Effector memory CD4-positive, alpha-beta T cell (primary cell): ENCODE data around the gene SMIM24.

Experiments
- DNase-seq, 3 donors: peaks; one replicate each; pipeline ENCODE4 v3.0.0-alpha.2; 2020
- H3K27ac ChIP-seq: 2 replicates; pipeline ENCODE4 v1.7.0; 2013; ENCODE audit warnings: mild to moderate bottlenecking, low read length, moderate library complexity; ENCODE audit not compliant: insufficient read depth, poor library complexity, severe bottlenecking
- H3K27me3 ChIP-seq: replicated peaks from 2 replicates; pipeline ENCODE4 v1.7.0; 2013; ENCODE audit warnings: mild to moderate bottlenecking, low read length; ENCODE audit not compliant: insufficient read depth, control insufficient read depth, poor library complexity, severe bottlenecking
- H3K36me3 ChIP-seq: 2 replicates; pipeline ENCODE4 v1.7.0; 2013; ENCODE audit warnings: mild to moderate bottlenecking, low read length, moderate library complexity; ENCODE audit not compliant: control insufficient read depth, insufficient read depth
- H3K4me1 ChIP-seq: 2 replicates; pipeline ENCODE4 v1.7.0; 2013; ENCODE audit warnings: low read length, mild to moderate bottlenecking; ENCODE audit not compliant: control insufficient read depth, insufficient read depth, poor library complexity, severe bottlenecking
- H3K4me3 ChIP-seq: 2 replicates; pipeline ENCODE4 v1.7.0; 2013; ENCODE audit warnings: low read length, low read depth, mild to moderate bottlenecking; ENCODE audit not compliant: insufficient read depth, poor library complexity, severe bottlenecking
- H3K9me3 ChIP-seq: 2 replicates; pipeline ENCODE4 v1.7.0; 2013; ENCODE audit warnings: mild to moderate bottlenecking, low read length, moderate library complexity; ENCODE audit not compliant: control insufficient read depth

SMIM24 gene

GRCh38 chr19:3481241-3482090 is 1.1 kb upstream of the SMIM24 start:
- no peaks in the 10 kb centered on the region for H3K27me3 ChIP-seq
- H3K36me3 ChIP-seq, result no peaks in the 10 kb centered on the region
- DNase-seq, result no peak
- no peaks in the 10 kb centered on the region for H3K9me3 ChIP-seq
- H3K4me3 ChIP-seq, result no peak overlapping the region
- H3K4me1 ChIP-seq, result peaks cover 15% of the 10 kb centered on the region
- H3K27ac ChIP-seq, result no peak overlapping the region

GRCh38 chr19:3479834-3480215 is 500 bp downstream of the SMIM24 start:
- Histone ChIP-seq H3K27me3 (no peaks in the 10 kb centered on the region), H3K4me1 (peaks cover 15% of the 10 kb centered on the region), H3K36me3 (no peaks in the 10 kb centered on the region), H3K4me3 (no peak overlapping the region), H3K9me3 (no peaks in the 10 kb centered on the region), H3K27ac (no peak overlapping the region)
- DNase-seq, result peak in 2 of 3 donors; percentile 19 to 34

GRCh38 chr19:3479177-3479833 is 1.0 kb downstream of the SMIM24 start:
- no peaks in the 10 kb centered on the region for H3K9me3 ChIP-seq
- H3K36me3 ChIP-seq, result no peaks in the 10 kb centered on the region
- DNase-seq, result peak; percentile 26 to 43 (median 35)
- peaks cover 15% of the 10 kb centered on the region for H3K4me1 ChIP-seq
- no peak overlapping the region for H3K4me3 ChIP-seq
- H3K27me3 ChIP-seq, result no peaks in the 10 kb centered on the region
- no peak overlapping the region for H3K27ac ChIP-seq

- no peak for DNase-seq
- Histone ChIP-seq H3K9me3 (no peaks in the 10 kb centered on the region), H3K36me3 (no peaks in the 10 kb centered on the region), H3K27ac (no peak overlapping the region), H3K27me3 (no peaks in the 10 kb centered on the region), H3K4me1 (peaks cover 15% of the 10 kb centered on the region), H3K4me3 (no peak overlapping the region)
Observed at GRCh38 chr19:3478409-3479176, 1.7 kb downstream of the SMIM24 start.

- H3K27ac ChIP-seq, result no peak overlapping the region
- DNase-seq, result no peak
- peaks cover 15% of the 10 kb centered on the region for H3K4me1 ChIP-seq
- H3K27me3 ChIP-seq, result no peaks in the 10 kb centered on the region
- no peak overlapping the region for H3K4me3 ChIP-seq
- H3K9me3 ChIP-seq, result no peaks in the 10 kb centered on the region
- H3K36me3 ChIP-seq, result no peaks in the 10 kb centered on the region
Observed at GRCh38 chr19:3477951-3478350, 2.4 kb downstream of the SMIM24 start.

- H3K9me3 ChIP-seq, result no peaks in the 10 kb centered on the region
- no peaks in the 10 kb centered on the region for H3K36me3 ChIP-seq
- H3K27ac ChIP-seq, result no peak overlapping the region
- H3K4me1 ChIP-seq, result peaks cover 15% of the 10 kb centered on the region
- H3K4me3 ChIP-seq, result no peak overlapping the region
- no peak for DNase-seq
- H3K27me3 ChIP-seq, result no peaks in the 10 kb centered on the region
Observed at GRCh38 chr19:3477506-3477905, 2.8 kb downstream of the SMIM24 start.

- H3K36me3 ChIP-seq, result no peaks in the 10 kb centered on the region
- peaks cover 15% of the 10 kb centered on the region for H3K4me1 ChIP-seq
- H3K4me3 ChIP-seq, result no peak overlapping the region
- no peaks in the 10 kb centered on the region for H3K9me3 ChIP-seq
- no peak overlapping the region for H3K27ac ChIP-seq
- H3K27me3 ChIP-seq, result no peaks in the 10 kb centered on the region
- DNase-seq, result no peak
Observed at GRCh38 chr19:3476830-3477229, 3.5 kb downstream of the SMIM24 start.

- Histone ChIP-seq H3K27me3 (no peaks in the 10 kb centered on the region), H3K9me3 (no peaks in the 10 kb centered on the region), H3K36me3 (no peaks in the 10 kb centered on the region), H3K27ac (no peak overlapping the region), H3K4me1 (peaks cover 15% of the 10 kb centered on the region), H3K4me3 (no peak overlapping the region)
- no peak for DNase-seq
Observed at GRCh38 chr19:3475449-3475848, 4.9 kb downstream of the SMIM24 start.

GRCh38 chr19:3474614-3475013 is 5.7 kb downstream of the SMIM24 start:
- no peak overlapping the region for H3K4me3 ChIP-seq
- no peaks in the 10 kb centered on the region for H3K36me3 ChIP-seq
- no peak overlapping the region for H3K27ac ChIP-seq
- H3K27me3 ChIP-seq, result no peaks in the 10 kb centered on the region
- no peak for DNase-seq
- H3K4me1 ChIP-seq, result peaks cover 12% of the 10 kb centered on the region
- H3K9me3 ChIP-seq, result no peaks in the 10 kb centered on the region

GRCh38 chr19:3474010-3474409 is 6.3 kb downstream of the SMIM24 start:
- peaks cover 7% of the 10 kb centered on the region for H3K4me1 ChIP-seq
- no peaks in the 10 kb centered on the region for H3K36me3 ChIP-seq
- no peaks in the 10 kb centered on the region for H3K9me3 ChIP-seq
- H3K27ac ChIP-seq, result no peak overlapping the region
- no peak for DNase-seq
- no peak overlapping the region for H3K4me3 ChIP-seq
- H3K27me3 ChIP-seq, result no peaks in the 10 kb centered on the region
